H1 (cell line): Measurements from ENCODE around the gene KLK10.

Experiments
- EP300 ChIP-seq, 2 experiments: IDR thresholded peaks; 1 replicate in 1 of 2; 2 replicates in 1 of 2; pipeline ENCODE4 v1.6.1; 2011 to 2012; ENCODE audit warnings: low read depth in 2 of 2, low read length in 2 of 2, mild to moderate bottlenecking in 2 of 2, borderline replicate concordance in 1 of 2, inconsistent platforms in 1 of 2, moderate library complexity in 1 of 2
- FOSL1 ChIP-seq: IDR thresholded peaks from 2 replicates; pipeline ENCODE4 v1.6.1; 2011; ENCODE audit warnings: mild to moderate bottlenecking, low read depth, low read length, moderate library complexity; ENCODE audit not compliant: insufficient read depth
- GTF2F1 ChIP-seq: IDR thresholded peaks from 2 replicates; pipeline ENCODE4 v1.6.1; 2012; ENCODE audit warnings: low read depth, low read length, improper control_type of control experiment, borderline replicate concordance
- TF ChIP-seq, protein P1 (sequence below), 3 experiments: IDR thresholded peaks; 1 replicate in 2 of 3; 2 replicates in 1 of 3; pipeline versions ENCODE4 v1.5.1 to v1.6.1; 2011; ENCODE audit warnings: low read length in 3 of 3, mild to moderate bottlenecking in 3 of 3, inconsistent platforms in 2 of 3, low read depth in 1 of 3, moderate library complexity in 1 of 3; ENCODE audit not compliant: insufficient read depth in 1 of 3; ENCODE audit errors: control extremely low read depth in 1 of 3

DNA sequence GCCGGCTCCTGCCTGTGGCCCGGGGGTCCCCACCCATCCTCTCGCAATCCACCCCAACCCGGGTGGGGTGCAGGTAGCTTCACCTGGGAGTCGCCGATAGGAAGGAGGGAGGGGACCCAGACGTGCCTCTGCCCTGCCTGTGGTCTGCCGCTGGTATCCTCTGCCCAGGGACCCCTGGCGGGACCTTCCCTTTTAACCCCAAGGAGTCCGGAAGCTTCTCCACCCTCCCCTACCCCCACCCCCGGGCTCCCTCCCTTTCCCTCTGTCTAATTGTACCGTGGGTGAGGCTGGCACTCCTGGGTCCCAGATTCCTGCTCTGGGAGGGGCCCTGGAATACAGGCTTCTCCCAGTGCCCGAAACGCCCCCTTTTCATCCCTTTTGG lies at the start of gene KLK10:
- TF ChIP-seq, protein P1, sequence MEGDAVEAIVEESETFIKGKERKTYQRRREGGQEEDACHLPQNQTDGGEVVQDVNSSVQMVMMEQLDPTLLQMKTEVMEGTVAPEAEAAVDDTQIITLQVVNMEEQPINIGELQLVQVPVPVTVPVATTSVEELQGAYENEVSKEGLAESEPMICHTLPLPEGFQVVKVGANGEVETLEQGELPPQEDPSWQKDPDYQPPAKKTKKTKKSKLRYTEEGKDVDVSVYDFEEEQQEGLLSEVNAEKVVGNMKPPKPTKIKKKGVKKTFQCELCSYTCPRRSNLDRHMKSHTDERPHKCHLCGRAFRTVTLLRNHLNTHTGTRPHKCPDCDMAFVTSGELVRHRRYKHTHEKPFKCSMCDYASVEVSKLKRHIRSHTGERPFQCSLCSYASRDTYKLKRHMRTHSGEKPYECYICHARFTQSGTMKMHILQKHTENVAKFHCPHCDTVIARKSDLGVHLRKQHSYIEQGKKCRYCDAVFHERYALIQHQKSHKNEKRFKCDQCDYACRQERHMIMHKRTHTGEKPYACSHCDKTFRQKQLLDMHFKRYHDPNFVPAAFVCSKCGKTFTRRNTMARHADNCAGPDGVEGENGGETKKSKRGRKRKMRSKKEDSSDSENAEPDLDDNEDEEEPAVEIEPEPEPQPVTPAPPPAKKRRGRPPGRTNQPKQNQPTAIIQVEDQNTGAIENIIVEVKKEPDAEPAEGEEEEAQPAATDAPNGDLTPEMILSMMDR (IDR thresholded peaks at IDR 0.05; ENCODE audit: control extremely low read depth in 1 of 3, insufficient read depth in 1 of 3, low read depth in 1 of 3, low read length in 3 of 3): no peak
- no peak for TF ChIP-seq FOSL1
- no peak for TF ChIP-seq EP300 (IDR thresholded peaks at IDR 0.05; ENCODE audit: borderline replicate concordance in 1 of 2, low read depth in 2 of 2, low read length in 2 of 2)
- no peak for TF ChIP-seq GTF2F1
